NCI-H460 (cell line): Measurements from ENCODE around the gene ARHGAP8. TPM values are rescaled to one million over a fixed set of nuclear protein-coding genes. Genes with fewer than 3 reads are reported as not detected.

Experiments
- DNase-seq: peaks from one replicate; pipeline ENCODE4 v3.0.0-alpha.2; 2016; ENCODE audit warnings: low read depth; ENCODE audit errors: extremely low read depth
- total RNA-seq: library from RNA; depleted of rRNA; stranded (reverse); fragments of >200 nt; shearing (Covaris generic); gene quantifications from 2 replicates; pipeline ENCODE4 v1.2.3, GENCODE V29; 2014

Gene ARHGAP8
- total RNA-seq, 1 experiment from 2014 or later, result 0.35 TPM

DNA sequence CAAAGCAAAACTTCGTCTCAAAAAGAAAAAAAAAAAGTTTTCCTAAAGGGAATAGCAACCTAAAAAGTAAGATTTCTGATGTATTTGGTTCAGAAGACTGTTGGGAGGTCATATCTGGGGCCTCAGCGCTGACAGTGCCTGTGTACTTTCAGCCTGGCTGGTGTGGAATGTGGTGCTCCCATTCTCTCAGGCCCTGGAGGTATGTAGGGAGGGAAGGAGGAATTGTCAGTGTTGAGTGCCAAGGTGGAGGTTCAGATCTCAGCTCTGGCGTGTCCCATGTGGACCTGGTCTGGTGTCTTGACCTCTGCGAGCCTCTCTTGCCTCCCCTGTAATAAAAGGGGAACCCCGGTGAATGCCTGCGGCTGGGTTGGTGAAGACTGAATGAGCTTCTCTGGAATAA is 28.0 kb upstream of the ARHGAP8 start:
- DNase-seq, result no peak

DNA sequence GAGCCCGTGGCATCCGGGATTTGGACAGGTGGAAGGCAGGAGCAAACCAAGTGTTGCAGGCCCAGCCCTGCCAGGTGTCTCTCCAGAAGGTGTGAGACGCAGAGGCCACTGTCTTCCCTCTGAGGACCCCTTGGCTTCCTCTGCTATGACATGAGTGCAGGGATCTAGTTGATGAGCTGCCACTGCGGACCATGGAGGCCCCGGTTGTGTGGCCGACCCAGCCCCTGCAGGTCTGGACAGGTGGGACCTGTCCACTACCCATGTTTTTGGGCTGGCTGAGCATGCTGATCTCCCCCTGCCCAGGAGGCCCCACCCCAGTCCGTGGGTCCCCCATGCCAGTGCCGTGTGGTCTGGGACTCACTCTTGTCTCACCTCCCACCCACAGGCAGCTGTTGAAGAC is 27.5 kb upstream of the ARHGAP8 start:
- DNase-seq, result no peak

DNA sequence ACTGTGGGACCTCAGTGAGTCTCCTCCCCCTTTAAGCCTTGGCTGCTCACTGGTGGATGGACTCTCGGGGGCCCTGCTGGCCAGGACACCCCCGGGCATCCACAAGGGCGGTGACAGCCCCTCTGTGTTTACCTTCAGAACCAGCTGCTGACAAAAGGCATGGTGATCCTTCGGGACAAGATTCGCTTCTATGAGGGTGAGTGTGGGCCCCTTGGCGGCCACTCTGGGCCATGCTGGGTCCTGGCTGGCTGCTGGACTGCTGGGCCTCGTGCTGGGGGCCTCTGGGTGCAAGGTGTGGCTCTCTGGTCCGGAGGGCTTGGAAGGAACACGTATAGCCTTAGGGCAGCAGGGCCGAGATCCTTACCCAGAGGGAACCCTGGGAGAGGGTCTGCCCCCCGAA is 25.9 kb upstream of the ARHGAP8 start:
- no peak for DNase-seq

DNA sequence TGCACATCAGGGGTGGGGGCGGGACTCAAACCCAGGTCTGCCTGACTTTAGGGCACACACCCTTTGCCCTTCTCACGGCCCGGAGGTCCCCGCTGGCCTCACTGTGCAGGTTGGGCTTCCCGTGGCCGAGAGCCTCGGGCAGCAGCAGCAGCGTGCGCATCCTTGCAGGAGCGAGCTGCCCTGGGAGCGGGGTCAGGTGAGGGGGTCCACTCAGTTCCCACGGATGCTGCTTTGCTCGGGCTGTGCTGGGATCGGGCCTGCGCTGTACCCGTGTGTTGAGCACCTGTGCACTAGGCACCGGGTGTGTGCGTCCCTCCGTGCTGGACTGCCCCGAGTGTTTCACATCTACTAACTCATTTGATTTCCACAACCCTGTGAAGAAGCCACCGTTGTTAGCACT is 25.2 kb upstream of the ARHGAP8 start:
- DNase-seq, result no peak

DNA sequence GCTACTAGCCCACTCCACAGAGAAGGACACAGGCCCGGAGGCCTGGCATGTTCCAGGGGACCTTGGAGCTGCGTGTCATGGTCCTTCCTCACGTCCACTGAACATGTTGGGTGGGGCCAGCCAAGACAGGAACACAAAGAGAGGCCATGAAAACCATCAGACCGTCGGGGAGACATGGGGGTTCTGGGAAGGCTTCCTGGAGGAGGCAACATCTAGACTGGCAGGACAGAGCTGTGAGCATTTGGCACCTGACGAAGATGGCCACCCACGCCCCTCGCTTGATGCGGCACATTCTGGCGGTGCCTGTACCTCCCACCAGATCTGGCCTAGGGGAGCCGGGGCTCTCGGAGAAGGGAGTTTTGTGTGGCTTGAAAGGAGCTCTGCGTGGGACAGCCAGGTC is 24.7 kb upstream of the ARHGAP8 start:
- DNase-seq, result no peak

DNA sequence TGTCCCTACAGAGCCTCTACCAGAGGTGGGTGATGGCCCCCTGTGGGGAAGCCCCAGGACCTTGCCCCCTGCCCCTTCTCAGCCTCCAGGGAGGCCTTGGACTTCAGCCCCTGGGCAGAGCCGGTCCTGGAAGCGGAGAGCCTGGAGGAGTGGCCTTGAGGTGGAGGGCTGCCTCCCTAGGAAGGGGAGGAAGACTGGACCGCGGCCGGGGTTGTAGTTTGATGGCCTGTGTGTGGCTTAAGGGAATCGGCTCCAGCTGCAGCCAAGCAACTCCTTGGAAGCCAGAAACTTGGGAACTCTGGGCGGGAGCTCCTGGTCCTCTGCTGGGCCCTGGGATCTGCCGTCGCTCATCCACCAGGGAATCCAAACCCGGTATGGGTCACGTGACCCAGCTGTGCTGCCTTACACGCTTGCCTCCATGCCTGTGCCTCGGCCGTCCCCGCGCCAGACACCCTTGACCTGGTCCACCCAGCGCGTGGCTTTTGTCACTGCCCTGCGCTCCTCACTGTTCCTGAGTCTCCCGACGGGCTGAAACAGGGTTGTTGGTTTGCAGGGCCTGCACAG is 23.5 kb upstream of the ARHGAP8 start:
- DNase-seq, result no peak

DNA sequence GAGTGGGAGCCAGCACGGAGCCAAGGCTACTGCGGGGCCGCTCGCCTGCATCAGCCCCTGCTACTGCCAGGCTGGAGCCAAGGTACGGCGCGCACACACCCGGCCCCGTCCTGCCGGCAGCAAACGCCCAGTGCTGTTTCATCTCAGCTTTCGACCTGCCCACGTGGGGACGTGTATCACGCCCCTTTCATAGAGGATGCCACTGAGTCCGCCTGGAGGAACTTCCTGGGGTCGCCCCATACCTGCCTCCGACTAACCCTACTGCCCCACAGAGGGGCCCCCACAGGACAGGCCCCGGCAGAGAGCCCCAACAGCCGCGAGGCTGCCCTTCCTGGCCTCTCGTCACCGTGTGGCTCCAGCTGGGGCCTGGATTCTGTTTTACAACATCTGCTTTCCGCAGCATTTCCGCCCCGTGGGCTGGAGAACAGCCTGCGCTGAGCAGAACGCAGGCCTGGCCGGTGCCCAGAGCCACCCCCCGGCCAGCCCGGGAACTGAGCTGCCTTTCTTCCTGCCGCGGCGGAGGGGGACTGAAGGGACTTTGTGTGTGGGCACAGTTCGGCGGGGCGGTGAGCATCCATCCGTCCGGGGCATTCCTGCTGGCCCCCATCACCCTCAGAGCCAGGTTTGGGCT is 22.9 kb upstream of the ARHGAP8 start:
- no peak for DNase-seq

DNA sequence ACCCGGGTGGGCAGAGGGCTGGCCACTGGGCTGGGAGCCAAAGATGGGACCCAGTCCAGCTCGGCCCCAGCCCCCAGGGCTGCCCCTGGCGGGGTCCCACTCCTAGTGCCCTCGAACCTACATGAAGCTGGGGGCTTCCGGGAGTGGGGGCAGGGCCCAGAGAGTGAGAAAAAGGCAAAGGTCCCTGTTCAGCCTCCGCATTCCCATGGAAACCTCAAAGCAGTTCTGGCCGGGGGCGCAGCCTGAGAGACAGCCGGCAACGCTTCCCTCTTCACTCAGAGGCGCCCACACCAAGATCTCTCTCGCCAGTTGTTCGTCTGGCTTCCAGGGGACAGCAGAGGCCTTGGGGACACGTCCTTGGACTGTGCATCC is 22.4 kb upstream of the ARHGAP8 start:
- DNase-seq, result no peak

DNA sequence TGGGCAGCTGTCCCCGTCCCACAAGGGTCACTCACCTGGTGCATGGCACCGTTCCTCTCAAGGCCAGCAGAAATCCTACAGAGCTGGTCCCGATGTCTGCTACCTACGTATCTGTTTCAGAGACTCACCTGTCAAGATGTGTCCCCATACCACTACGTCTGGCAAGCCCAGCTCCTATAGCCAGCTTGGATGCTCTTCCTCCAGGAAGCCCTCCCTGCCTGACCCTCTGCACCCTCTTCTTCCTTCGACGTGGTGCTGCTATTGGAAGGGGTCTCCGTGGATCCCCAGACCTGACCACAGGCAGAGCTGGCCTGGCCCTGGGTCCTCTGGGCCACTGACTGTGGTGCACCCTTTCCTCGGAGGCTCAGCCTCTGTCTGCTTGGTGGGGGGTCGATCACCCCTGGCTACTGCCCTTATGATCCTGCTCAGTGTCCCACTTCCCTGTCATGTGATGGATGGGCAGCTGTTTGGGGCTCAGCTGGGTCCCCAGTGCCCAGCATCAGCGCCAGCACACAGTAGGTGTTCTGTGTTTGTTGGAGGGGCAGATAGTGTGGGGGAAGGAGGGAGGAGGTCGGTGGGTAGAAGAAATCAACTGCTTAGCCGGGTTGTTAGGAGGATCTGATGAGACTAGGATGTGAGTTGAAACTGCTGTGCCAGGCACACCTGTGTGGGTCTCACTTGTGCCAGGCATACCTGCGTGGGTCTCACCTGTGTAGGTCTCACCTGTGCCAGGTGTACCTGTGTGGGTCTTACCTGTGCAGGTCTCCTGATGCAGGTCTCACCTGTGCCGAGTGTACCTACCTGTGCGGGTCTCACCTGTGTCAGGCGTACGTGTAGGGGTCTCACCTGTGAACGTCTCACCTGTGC is 21.7 kb upstream of the ARHGAP8 start:
- no peak for DNase-seq

DNA sequence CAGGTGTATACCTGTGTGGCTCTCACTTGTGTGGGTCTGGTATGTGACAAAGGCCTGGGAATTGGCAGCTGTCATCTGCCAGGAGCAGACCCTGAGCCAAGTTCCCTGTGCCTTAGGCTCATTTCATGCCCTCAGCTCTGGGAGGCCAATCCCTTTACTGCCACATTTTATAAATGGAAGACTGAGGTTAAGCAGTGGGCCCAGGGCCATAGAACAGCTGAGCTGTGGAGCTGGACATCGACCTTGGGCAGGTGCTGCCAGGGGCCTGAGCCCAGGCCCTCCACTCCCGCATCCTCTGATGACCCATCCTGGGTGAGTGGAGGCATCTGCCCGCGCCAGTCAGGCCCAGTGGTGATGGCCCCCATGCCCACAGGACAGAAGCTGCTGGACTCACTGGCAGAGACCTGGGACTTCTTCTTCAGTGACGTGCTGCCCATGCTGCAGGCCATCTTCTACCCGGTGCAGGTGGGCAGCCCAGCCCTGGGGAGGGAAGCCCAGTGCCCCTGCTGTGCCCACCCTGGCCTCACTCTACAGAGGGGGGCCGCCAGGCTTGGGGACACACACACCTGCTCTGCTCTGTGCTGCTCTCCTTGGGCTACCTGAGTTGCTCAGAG is 20.9 kb upstream of the ARHGAP8 start:
- DNase-seq, result no peak

DNA sequence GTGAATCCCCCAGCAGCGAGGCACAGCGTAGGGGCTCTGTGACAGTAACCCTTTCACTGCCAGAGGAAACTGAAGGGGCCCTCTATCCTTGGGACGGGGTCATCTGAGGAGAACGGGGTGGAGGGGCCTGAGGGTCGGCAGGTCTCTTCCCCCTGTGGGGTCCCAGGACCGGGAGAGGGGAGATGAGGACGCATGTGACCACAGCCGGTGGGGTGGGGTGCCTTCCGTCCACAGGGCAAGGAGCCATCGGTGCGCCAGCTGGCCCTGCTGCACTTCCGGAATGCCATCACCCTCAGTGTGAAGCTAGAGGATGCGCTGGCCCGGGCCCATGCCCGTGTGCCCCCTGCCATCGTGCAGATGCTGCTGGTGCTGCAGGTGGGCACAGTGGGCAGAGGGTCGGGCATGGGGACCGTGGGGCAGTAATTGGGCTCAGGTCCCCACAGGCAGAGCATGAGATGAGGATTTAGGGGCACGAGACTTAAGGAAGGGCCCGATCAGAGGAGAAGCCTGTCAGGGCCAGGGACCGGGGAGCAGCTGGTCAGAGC is 20.3 kb upstream of the ARHGAP8 start:
- no peak for DNase-seq

DNA sequence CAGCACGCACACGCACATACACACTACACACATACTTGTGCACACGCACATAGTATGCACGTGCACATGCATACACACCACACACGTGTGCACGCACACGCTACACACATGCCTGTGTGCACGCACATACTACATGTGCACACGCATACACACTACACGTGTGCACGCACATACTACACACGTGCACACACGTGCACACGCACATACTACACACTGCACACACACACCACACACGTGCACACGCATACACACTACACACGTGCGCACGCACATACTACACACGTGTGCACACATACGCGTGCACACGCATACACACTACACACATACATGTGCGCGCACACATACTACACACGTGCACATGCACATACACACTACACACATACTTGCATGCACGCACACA is 19.7 kb upstream of the ARHGAP8 start:
- no peak for DNase-seq

DNA sequence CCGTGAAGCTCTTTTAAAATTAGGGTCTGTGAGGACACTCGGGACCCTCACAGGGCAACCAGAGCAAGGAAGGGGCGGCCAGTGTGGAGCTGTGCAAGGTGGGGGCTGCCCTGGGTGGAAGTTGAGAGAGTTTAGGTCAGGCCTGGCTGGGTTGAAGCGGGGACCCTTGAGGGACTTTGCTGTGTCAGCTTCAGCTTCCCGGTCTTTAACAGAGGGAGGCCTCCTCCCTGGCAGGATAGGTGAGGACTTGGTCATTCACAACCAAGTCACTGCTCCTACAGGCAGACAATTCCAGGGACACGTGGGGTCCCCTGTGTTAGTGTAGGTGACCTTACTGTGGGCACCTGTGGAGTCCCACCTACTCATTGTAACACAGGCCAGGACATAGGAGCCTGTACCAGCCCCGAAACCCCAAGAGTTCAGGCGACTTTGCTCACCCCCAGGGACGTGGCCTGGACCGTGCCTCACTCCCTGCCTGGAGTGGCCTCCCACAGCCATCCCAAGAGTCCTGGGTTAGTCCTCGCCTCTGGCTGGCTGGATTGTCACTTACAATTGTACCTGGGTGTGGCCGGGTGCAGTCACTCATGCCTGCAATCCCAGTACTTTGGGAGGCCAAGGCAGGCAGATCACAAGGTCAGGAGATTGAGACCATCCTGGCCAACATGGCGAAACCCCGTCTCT is 18.8 kb upstream of the ARHGAP8 start:
- DNase-seq, result no peak

DNA sequence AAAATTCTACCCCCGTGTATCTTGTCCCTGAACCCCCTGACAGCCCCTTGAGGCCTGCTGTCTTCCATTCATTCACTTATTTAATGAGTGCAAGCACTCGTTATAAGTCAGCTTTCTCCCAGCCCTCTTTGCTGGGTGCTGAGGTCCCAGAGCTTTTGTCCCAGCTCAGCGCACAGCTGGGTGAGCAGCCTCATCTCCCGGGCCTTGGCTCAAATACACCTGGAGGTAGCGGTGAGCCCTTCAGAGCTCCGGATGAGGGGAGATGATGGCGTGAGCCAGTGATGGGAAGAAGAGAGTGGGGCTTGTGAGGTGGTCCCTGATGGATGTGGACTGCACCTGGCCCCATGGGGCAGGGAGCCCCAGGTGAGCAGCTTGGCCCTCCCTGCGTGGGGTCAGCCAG is 18.1 kb upstream of the ARHGAP8 start:
- no peak for DNase-seq

DNA sequence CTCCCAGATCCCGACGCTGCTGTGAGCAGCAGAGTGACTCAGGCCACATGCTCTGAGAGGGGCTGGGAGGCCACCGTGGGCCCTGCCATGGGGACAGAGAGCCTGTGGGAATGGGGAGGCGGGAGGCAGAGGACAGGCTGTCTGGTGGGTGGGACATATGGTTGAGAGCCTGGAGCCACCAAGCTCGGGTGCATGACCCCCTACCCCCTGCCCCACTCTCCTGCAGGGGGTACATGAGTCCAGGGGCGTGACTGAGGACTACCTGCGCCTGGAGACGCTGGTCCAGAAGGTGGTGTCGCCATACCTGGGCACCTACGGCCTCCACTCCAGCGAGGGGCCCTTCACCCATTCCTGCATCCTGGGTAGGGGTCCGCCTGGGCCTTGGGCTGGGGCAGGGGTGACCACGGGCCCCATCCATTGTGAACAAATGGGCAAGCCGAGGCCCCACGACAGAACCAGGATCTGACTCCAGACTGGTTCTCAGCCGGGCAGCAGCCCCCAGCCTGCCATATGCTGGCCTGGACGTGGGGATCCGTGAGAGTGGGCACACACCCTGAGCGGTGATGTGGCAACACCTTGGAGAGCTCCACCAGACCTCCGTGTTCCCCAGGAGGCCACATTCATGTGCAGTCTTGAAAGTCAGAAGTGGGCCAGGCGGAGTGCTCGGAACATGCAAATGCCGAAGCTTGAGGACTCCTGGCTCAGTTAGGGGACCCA is 17.4 kb upstream of the ARHGAP8 start:
- DNase-seq, result no peak

DNA sequence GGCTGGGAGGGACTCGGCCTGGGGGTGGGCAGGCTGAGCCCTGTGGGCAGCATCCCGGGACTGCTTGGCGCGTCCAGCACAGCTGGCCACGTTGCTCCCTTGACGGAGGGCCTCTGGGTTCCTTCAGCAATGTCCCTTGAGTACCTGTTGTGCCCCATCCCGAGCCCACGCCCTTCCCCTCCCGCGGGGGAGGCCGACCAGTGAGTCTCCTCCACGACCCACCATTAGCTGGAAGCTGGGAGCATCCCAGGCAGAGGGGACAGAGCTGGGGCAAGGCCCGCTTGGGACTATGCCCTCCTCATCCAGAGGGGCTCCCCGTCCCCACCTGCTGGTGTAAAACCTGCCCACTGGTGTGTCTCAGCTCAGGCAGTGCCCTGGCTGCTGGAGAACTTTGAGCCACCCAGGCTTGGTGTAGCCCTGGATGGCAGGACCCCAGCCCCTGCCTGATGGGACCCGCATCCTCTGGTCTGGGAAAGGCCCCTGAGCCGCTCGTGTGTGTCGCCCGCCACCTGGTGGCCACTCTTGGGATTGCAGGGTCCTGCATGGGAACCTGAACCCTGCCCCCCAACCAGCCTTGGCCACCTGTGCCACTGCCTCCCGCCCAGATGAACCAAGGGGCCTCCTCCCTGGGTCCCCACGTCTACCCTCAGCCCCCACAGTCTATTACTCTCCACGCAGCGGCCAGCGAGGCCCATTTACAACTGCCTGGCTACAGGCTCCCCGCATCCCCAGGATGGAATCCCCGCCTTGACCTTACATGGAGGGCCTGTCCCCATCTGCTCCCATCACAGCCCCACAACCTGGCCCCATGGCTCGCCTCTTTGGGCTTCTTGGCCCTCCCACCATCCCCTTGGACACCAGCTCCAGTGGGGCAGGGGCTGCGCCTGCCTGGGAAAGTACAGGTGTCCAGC is 16.6 kb upstream of the ARHGAP8 start:
- DNase-seq, result peak; percentile 42

DNA sequence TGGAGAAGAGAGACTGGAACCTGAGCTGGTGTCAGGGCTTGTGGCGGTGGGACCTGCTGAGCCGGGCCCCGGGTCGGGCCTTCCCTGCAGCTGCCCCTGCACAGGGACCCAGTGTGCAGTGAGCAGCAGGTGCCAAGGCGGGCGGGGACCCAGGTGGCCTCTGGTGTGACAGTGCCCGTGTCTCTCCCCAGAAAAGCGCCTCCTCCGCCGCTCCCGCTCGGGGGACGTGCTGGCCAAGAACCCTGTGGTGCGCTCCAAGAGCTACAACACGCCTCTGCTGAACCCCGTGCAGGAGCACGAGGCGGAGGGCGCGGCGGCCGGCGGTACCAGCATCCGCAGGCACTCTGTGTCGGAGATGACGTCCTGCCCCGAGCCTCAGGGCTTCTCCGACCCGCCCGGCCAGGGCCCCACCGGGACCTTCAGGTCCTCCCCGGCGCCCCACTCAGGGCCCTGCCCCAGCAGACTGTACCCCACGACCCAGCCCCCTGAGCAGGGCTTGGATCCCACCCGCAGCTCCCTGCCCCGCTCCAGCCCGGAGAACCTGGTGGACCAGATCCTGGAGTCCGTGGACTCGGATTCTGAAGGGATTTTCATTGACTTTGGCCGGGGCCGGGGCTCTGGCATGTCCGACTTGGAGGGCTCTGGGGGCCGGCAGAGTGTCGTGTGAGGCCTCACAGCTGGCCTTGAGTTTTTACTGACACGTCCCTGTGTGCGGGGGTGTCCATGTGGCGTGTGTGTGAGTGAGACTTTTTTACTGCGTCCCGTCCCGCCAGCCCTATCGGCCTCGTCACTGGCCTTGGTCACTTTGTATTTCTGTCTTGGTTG is 15.6 kb upstream of the ARHGAP8 start:
- no peak for DNase-seq
